ENCODE measurements around the gene DGKD. TPM values are rescaled to one million over a fixed set of nuclear protein-coding genes. Genes with fewer than 3 reads are reported as not detected.

The DGKD gene
- total RNA-seq, 1 donor from 2014 or later = 18.8 TPM

- no peak for DNase-seq (ENCODE audit: low spot score)
Observed at GRCh38 chr2:233410196-233410760, 56.0 kb downstream of the DGKD start.

GRCh38 chr2:233411162-233411561 lies 56.9 kb downstream of the DGKD start:
- no peak for DNase-seq (ENCODE audit: low spot score)

GRCh38 chr2:233412405-233412804 lies 58.1 kb downstream of the DGKD start:
- no peak for DNase-seq (ENCODE audit: low spot score)

GRCh38 chr2:233413046-233413445 lies 58.8 kb downstream of the DGKD start:
- no peak for DNase-seq (ENCODE audit: low spot score)

- peak; percentile 27 for DNase-seq (ENCODE audit: low spot score)
Observed at GRCh38 chr2:233413559-233414272, 59.4 kb downstream of the DGKD start.

- DNase-seq (ENCODE audit: low spot score) = no peak
Observed at GRCh38 chr2:233414273-233414654, 60.0 kb downstream of the DGKD start.

- no peak for DNase-seq (ENCODE audit: low spot score)
Observed at GRCh38 chr2:233414777-233415570, 60.7 kb downstream of the DGKD start.

GRCh38 chr2:233416199-233416598 lies 61.9 kb downstream of the DGKD start:
- no peak for DNase-seq (ENCODE audit: low spot score)

GRCh38 chr2:233416706-233417105 lies 62.4 kb downstream of the DGKD start:
- DNase-seq (ENCODE audit: low spot score) = no peak

GRCh38 chr2:233417282-233417681 lies 63.0 kb downstream of the DGKD start:
- no peak for DNase-seq (ENCODE audit: low spot score)

GRCh38 chr2:233418052-233418760 lies 63.9 kb downstream of the DGKD start:
- DNase-seq (ENCODE audit: low spot score) = no peak

GRCh38 chr2:233418761-233419546 lies 64.7 kb downstream of the DGKD start:
- DNase-seq (ENCODE audit: low spot score) = no peak

- peak; percentile 43 for DNase-seq (ENCODE audit: low spot score)
Observed at GRCh38 chr2:233419602-233420391, 65.5 kb downstream of the DGKD start.

GRCh38 chr2:233421091-233421816 lies 67.0 kb downstream of the DGKD start:
- DNase-seq (ENCODE audit: low spot score) = no peak

- no peak for DNase-seq (ENCODE audit: low spot score)
Observed at GRCh38 chr2:233422050-233422639, 67.9 kb downstream of the DGKD start.

- no peak for DNase-seq (ENCODE audit: low spot score)
Observed at GRCh38 chr2:233422649-233423551, 68.6 kb downstream of the DGKD start.

GRCh38 chr2:233423552-233423860 lies 69.2 kb downstream of the DGKD start:
- no peak for DNase-seq (ENCODE audit: low spot score)

- no peak for DNase-seq (ENCODE audit: low spot score)
Observed at GRCh38 chr2:233424154-233424951, 70.1 kb downstream of the DGKD start.
